ENCODE data around the gene SLC35G4. TPM values are rescaled to one million over a fixed set of nuclear protein-coding genes. Genes with fewer than 3 reads are reported as not detected.
"Not testable (repeated sequence)": the region's sequence is repeated elsewhere in the genome, so short reads cannot be mapped to it uniquely, and the experiment has no call there.

The SLC35G4 gene
- total and polyA plus RNA-seq, 2 of the 4 experiments (the other 2 are of a cell fraction): not detected

DNA sequence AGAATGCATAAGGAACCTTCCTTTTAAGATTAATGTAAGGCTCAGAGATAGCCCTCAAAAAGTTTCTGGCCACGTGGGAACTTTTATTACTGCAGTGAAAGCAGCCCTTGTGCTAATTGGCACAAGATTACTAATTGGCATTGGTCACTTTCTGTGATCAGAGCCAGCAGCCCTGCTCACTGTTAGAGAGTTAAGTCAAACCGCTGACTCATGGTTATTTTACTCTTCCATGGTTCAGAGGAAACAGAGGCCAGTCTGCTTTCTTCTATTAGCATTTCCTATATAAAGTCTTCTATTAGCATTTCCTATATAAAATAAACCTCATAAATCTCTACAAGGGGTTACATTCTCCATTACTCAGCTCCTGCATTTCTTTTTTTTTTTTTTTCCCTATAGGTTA is 1.5 kb upstream of the SLC35G4 start:
- CTCF ChIA-PET: no interaction called here
- DNase-seq: no peak

DNA sequence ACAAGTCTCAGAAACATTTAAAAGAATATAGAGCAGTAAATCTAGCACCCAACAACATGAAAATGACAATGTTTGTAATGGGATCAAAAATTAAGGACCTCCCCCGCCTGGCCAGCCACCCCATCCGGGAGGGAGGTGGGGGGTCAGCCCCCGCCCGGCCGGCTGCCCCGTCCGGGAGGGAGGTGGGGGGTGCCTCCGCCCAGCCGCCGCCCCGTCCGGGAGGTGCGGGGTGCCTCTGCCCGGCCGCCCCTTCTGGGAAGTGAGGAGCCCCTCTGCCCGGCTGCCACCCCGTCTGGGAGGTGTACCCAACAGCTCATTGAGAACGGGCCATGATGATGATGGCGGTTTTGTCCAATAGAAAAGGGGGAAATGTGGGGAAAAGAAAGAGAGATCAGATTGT is 778 bp upstream of the SLC35G4 start:
- H2AK5ac ChIP-seq (ENCODE audit: low read depth, low read length); DNase-seq; H2BK15ac ChIP-seq (ENCODE audit: low read depth, low read length); H3K9me1 ChIP-seq (ENCODE audit: insufficient read depth, low read length); POLR2A ChIA-PET (ENCODE audit: unreplicated experiment); H3K18ac ChIP-seq (ENCODE audit: low read depth, low read length); H3K14ac ChIP-seq (replicated peaks; ENCODE audit: low read depth, low read length); H3K9ac ChIP-seq (ENCODE audit: low read depth, low read length); H3K36me3 ChIP-seq (ENCODE audit: control insufficient read depth, insufficient read depth, low read length); H3K56ac ChIP-seq (ENCODE audit: extremely low read depth, insufficient read depth, low read length); H3K23ac ChIP-seq (ENCODE audit: low read depth, low read length); H3K4me3 ChIP-seq (ENCODE audit: insufficient read depth, low read depth, low read length); H2BK120ac ChIP-seq (ENCODE audit: low read depth, low read length); BruUV-seq (replicated peaks); H3K4ac ChIP-seq (ENCODE audit: low read depth, low read length); CTCF ChIA-PET; H4K91ac ChIP-seq (ENCODE audit: insufficient read depth, low read depth, low read length); H2AFZ ChIP-seq (replicated peaks; ENCODE audit: low read length, poor library complexity); H4K20me1 ChIP-seq (ENCODE audit: insufficient read depth, low read length); H4K8ac ChIP-seq (ENCODE audit: low read depth in 2 of 2, low read length in 2 of 2); in situ Hi-C loops (cut with MboI; ENCODE audit: low sequenced_read_pairs); H3K27me3 ChIP-seq (ENCODE audit: control insufficient read depth, insufficient read depth, low read length); H3K4me2 ChIP-seq (ENCODE audit: low read depth, low read length); ATAC-seq (ENCODE audit: low read depth); H3K9me3 ChIP-seq (ENCODE audit: control insufficient read depth, insufficient read depth, low read length); H3K4me1 ChIP-seq (ENCODE audit: control insufficient read depth, insufficient read depth, low read length); H2AK9ac ChIP-seq (replicated peaks; ENCODE audit: low read depth, low read length, poor library complexity); H2BK5ac ChIP-seq (ENCODE audit: low read depth, low read length, poor library complexity, severe bottlenecking); H3K79me1 ChIP-seq (ENCODE audit: low read depth in 1 of 2, low read length in 2 of 2); dilution Hi-C loops (cut with HindIII; ENCODE audit: low sequenced_read_pairs, unreplicated experiment); H4K5ac ChIP-seq (ENCODE audit: low read depth, low read length); intact Hi-C loops (cut with micrococcal nuclease); H2BK20ac ChIP-seq (ENCODE audit: low read depth, low read length); H3K27ac ChIP-seq (ENCODE audit: insufficient read depth, low read length): not testable (repeated sequence)
- WGBS, 2 experiments (ENCODE audit: extremely low coverage in 2 of 2, insufficient read length in 1 of 2): no CpG with 5 or more reads among the region's 19 CpGs

More for the DNA sequence above, 1.5 kb upstream of the SLC35G4 start:
- Histone ChIP-seq H4K91ac (ENCODE audit: insufficient read depth, low read depth, low read length) (no peak overlapping the region), H3K27ac (ENCODE audit: insufficient read depth, low read length) (no peak overlapping the region), H4K8ac (ENCODE audit: low read depth in 2 of 2, low read length in 2 of 2) (no peak overlapping the region), H4K5ac (ENCODE audit: low read depth, low read length) (no peak overlapping the region), H2BK15ac (ENCODE audit: low read depth, low read length) (no peak overlapping the region), H3K9me3 (ENCODE audit: control insufficient read depth, insufficient read depth, low read length) (no peaks in the 10 kb centered on the region), H2BK120ac (ENCODE audit: low read depth, low read length) (no peak overlapping the region), H4K20me1 (ENCODE audit: insufficient read depth, low read length) (no peaks in the 10 kb centered on the region), H3K14ac (replicated peaks; ENCODE audit: low read depth, low read length) (no peak overlapping the region), H3K56ac (ENCODE audit: extremely low read depth, insufficient read depth, low read length) (no peak overlapping the region), H3K4ac (ENCODE audit: low read depth, low read length) (no peak overlapping the region), H3K4me2 (ENCODE audit: low read depth, low read length) (no peak overlapping the region), H3K27me3 (ENCODE audit: control insufficient read depth, insufficient read depth, low read length) (no peaks in the 10 kb centered on the region), H3K9ac (ENCODE audit: low read depth, low read length) (no peak overlapping the region), H2AK5ac (ENCODE audit: low read depth, low read length) (no peak overlapping the region), H2BK20ac (ENCODE audit: low read depth, low read length) (no peak overlapping the region), H2AFZ (replicated peaks; ENCODE audit: low read length, poor library complexity) (no peak overlapping the region), H3K18ac (ENCODE audit: low read depth, low read length) (no peak overlapping the region), H3K36me3 (ENCODE audit: control insufficient read depth, insufficient read depth, low read length) (no peaks in the 10 kb centered on the region), H2AK9ac (replicated peaks; ENCODE audit: low read depth, low read length, poor library complexity) (no peak overlapping the region), H3K9me1 (ENCODE audit: insufficient read depth, low read length) (no peaks in the 10 kb centered on the region), H3K79me1 (ENCODE audit: low read depth in 1 of 2, low read length in 2 of 2) (no peaks in the 10 kb centered on the region), H3K23ac (ENCODE audit: low read depth, low read length) (no peak overlapping the region), H3K4me3 (ENCODE audit: insufficient read depth, low read depth, low read length) (no peak overlapping the region), H3K4me1 (ENCODE audit: control insufficient read depth, insufficient read depth, low read length) (no peaks in the 10 kb centered on the region), H2BK5ac (ENCODE audit: low read depth, low read length, poor library complexity, severe bottlenecking) (no peak overlapping the region)
- ATAC-seq (ENCODE audit: low read depth): no peak
- intact Hi-C loops (cut with micrococcal nuclease) (no loop called here), in situ Hi-C loops (cut with MboI; ENCODE audit: low sequenced_read_pairs) (no loop called here), dilution Hi-C loops (cut with HindIII; ENCODE audit: low sequenced_read_pairs, unreplicated experiment) (no loop called here)
- BruUV-seq (replicated peaks): no TSS peak
- no peak for TF ChIP-seq CHD1 (IDR thresholded peaks at IDR 0.05; ENCODE audit: low read depth, low read length)
- TF ChIP-seq POLR2A (IDR thresholded peaks at IDR 0.05; ENCODE audit: low read depth, low read length): no peak
- TF ChIP-seq MAZ (IDR thresholded peaks at IDR 0.05; ENCODE audit: borderline replicate concordance, low read depth, low read length): no peak
- TF ChIP-seq MXI1 (IDR thresholded peaks at IDR 0.05; ENCODE audit: borderline replicate concordance, low read depth, low read length): no peak
- no peak for TF ChIP-seq RCOR1 (IDR thresholded peaks at IDR 0.05; ENCODE audit: insufficient replicate concordance, low read length)
- peak; percentile 37; the same call in 1 of the 2 replicates for TF ChIP-seq NFE2L2 (IDR thresholded peaks at IDR 0.05; ENCODE audit: low read depth, low read length)
- peak; percentile 91 for TF ChIP-seq MAFK (IDR thresholded peaks at IDR 0.05; ENCODE audit: low read depth, low read length)
- TF ChIP-seq RAD21 (IDR thresholded peaks at IDR 0.05; ENCODE audit: low read length): no peak
- TF ChIP-seq SMC3 (IDR thresholded peaks at IDR 0.05; ENCODE audit: low read depth, low read length): no peak
- 0% methylated on average over 1 of the region's 2 CpGs; no CpG with 5 or more reads in 1 of the 2 experiments for WGBS, 2 experiments (ENCODE audit: extremely low coverage in 2 of 2, insufficient read length in 1 of 2)
- POLR2A ChIA-PET (ENCODE audit: unreplicated experiment): no interaction called here
